IMR-90 (cell line): ENCODE measurements around the gene KLHL11. TPM values are rescaled to one million over a fixed set of nuclear protein-coding genes. Genes with fewer than 3 reads are reported as not detected.

ENCODE experiments used
- ATAC-seq: fragments of 200-7000 bp; cut with Tn5 transposase; 2 replicates; pipeline ENCODE4 v1.9.1; 2020; ENCODE audit warnings: low read depth, mild to moderate bottlenecking, moderate library complexity
- BruUV-seq: library from RNA; stranded (reverse); fragments of 400-500 nt; replicated peaks from 2 replicates; lab custom pipeline; 2021; lab: Mats Ljungman, UMichigan
- CTCF ChIA-PET: fragments of 300-600 bp; formaldehyde crosslinking; extraction: SDS; loops from one replicate; lab custom pipeline; 2021; ENCODE audit warnings: antibody characterized with exemption; lab: Yijun Ruan, JAX
- POLR2A ChIA-PET: fragments of 300-600 bp; sonication (Branson Sonifier 250); formaldehyde crosslinking; loops from one replicate; lab custom pipeline; 2022; ENCODE audit warnings: antibody characterized with exemption; ENCODE audit not compliant: unreplicated experiment; lab: Charles Lee
- DNase-seq: peaks from one replicate; pipeline ENCODE4 v3.0.0; 2013
- H2AFZ ChIP-seq: replicated peaks from 2 replicates; pipeline ENCODE3; 2013; ENCODE audit warnings: low read length, mild to moderate bottlenecking; ENCODE audit not compliant: poor library complexity
- H2AK5ac ChIP-seq: 2 replicates; pipeline ENCODE4 v1.6.1; 2013; ENCODE audit warnings: low read depth, low read length, inconsistent platforms
- H2AK9ac ChIP-seq: replicated peaks from 2 replicates; pipeline ENCODE3; 2013; ENCODE audit warnings: mild to moderate bottlenecking, low read depth, low read length, moderate library complexity; ENCODE audit not compliant: poor library complexity
- H2BK120ac ChIP-seq: 2 replicates; pipeline ENCODE4 v1.6.1; 2013; ENCODE audit warnings: low read depth, low read length, inconsistent platforms
- H2BK15ac ChIP-seq: 3 replicates; pipeline ENCODE4 v1.6.1; 2013; ENCODE audit warnings: low read depth, low read length, inconsistent platforms
- H2BK20ac ChIP-seq: 2 replicates; pipeline ENCODE4 v1.6.1; 2013; ENCODE audit warnings: low read depth, mild to moderate bottlenecking, inconsistent platforms, low read length, moderate library complexity
- H2BK5ac ChIP-seq: 2 replicates; pipeline ENCODE4 v1.6.1; 2013; ENCODE audit warnings: mild to moderate bottlenecking, low read depth, low read length, inconsistent platforms; ENCODE audit not compliant: poor library complexity, severe bottlenecking
- H3K14ac ChIP-seq: replicated peaks from 2 replicates; pipeline ENCODE4 v1.6.1; 2013; ENCODE audit warnings: low read depth, low read length, inconsistent platforms
- H3K18ac ChIP-seq: 2 replicates; pipeline ENCODE4 v1.6.1; 2013; ENCODE audit warnings: low read depth, low read length, control low read depth
- H3K23ac ChIP-seq: 2 replicates; pipeline ENCODE4 v1.6.1; 2013; ENCODE audit warnings: low read depth, low read length, inconsistent platforms
- H3K27ac ChIP-seq: 2 replicates; pipeline ENCODE4 v1.5.1; 2013; ENCODE audit warnings: mild to moderate bottlenecking, control low read depth, low read length; ENCODE audit not compliant: insufficient read depth
- H3K27me3 ChIP-seq: 2 replicates; pipeline ENCODE4 v1.6.1; 2013; ENCODE audit warnings: low read length; ENCODE audit not compliant: control insufficient read depth, insufficient read depth
- H3K36me3 ChIP-seq: 2 replicates; pipeline ENCODE4 v1.6.1; 2013; ENCODE audit warnings: low read length, mixed read lengths; ENCODE audit not compliant: control insufficient read depth, insufficient read depth
- H3K4ac ChIP-seq: 2 replicates; pipeline ENCODE4 v1.6.1; 2013; ENCODE audit warnings: low read depth, low read length, inconsistent platforms
- H3K4me1 ChIP-seq: 2 replicates; pipeline ENCODE4 v1.6.1; 2013; ENCODE audit warnings: low read length, mixed read lengths; ENCODE audit not compliant: control insufficient read depth, insufficient read depth
- H3K4me2 ChIP-seq: 2 replicates; pipeline ENCODE4 v1.6.1; 2013; ENCODE audit warnings: low read depth, mild to moderate bottlenecking, control low read depth, low read length, moderate library complexity
- H3K4me3 ChIP-seq: 2 replicates; pipeline ENCODE4 v1.5.1; 2013; ENCODE audit warnings: low read depth, mild to moderate bottlenecking, control low read depth, low read length, moderate library complexity; ENCODE audit not compliant: insufficient read depth
- H3K56ac ChIP-seq: 2 replicates; pipeline ENCODE4 v1.6.1; 2013; ENCODE audit warnings: low read length, inconsistent platforms; ENCODE audit not compliant: insufficient read depth; ENCODE audit errors: extremely low read depth
- H3K79me1 ChIP-seq, 2 experiments: 2 replicates each; pipeline ENCODE4 v1.6.1; 2013; ENCODE audit warnings: low read length in 2 of 2, inconsistent platforms in 1 of 2, low read depth in 1 of 2
- H3K9ac ChIP-seq: 2 replicates; pipeline ENCODE4 v1.6.1; 2013; ENCODE audit warnings: low read depth, low read length, control low read depth
- H3K9me1 ChIP-seq: 2 replicates; pipeline ENCODE4 v1.6.1; 2013; ENCODE audit warnings: low read length, inconsistent platforms; ENCODE audit not compliant: insufficient read depth
- H3K9me3 ChIP-seq: 2 replicates; pipeline ENCODE4 v1.6.1; 2013; ENCODE audit warnings: low read length; ENCODE audit not compliant: control insufficient read depth, insufficient read depth
- H4K20me1 ChIP-seq: 2 replicates; pipeline ENCODE4 v1.6.1; 2013; ENCODE audit warnings: low read length, inconsistent platforms; ENCODE audit not compliant: insufficient read depth
- H4K5ac ChIP-seq: 2 replicates; pipeline ENCODE4 v1.6.1; 2013; ENCODE audit warnings: mild to moderate bottlenecking, low read depth, low read length, control low read depth
- H4K8ac ChIP-seq, 2 experiments: 2 replicates each; pipeline ENCODE4 v1.6.1; 2013; ENCODE audit warnings: low read depth in 2 of 2, low read length in 2 of 2, control low read depth in 1 of 2, inconsistent platforms in 1 of 2
- H4K91ac ChIP-seq: 2 replicates; pipeline ENCODE4 v1.6.1; 2013; ENCODE audit warnings: low read depth, low read length, inconsistent platforms; ENCODE audit not compliant: insufficient read depth
- BHLHE40 ChIP-seq: fragments of 150-350 bp; IDR thresholded peaks from 2 replicates; pipeline ENCODE4 v1.6.1; 2016; ENCODE audit warnings: mild to moderate bottlenecking, low read depth, low read length
- CEBPB ChIP-seq: IDR thresholded peaks from 2 replicates; pipeline ENCODE4 v1.6.1; 2012; ENCODE audit warnings: low read depth, low read length, improper control_type of control experiment
- CHD1 ChIP-seq: IDR thresholded peaks from 2 replicates; pipeline ENCODE4 v1.6.1; 2012; ENCODE audit warnings: low read depth, low read length, improper control_type of control experiment
- CTCF ChIP-seq: conservative IDR thresholded peaks from 2 replicates; pipeline ENCODE4 v1.5.1; 2012; ENCODE audit warnings: mild to moderate bottlenecking, low read depth, low read length, improper control_type of control experiment
- FOS ChIP-seq: fragments of 150-350 bp; IDR thresholded peaks from 2 replicates; pipeline ENCODE4 v1.6.1; 2016; ENCODE audit warnings: low read depth, low read length
- MAFK ChIP-seq: IDR thresholded peaks from 2 replicates; pipeline ENCODE4 v1.6.1; 2012; ENCODE audit warnings: low read depth, low read length, improper control_type of control experiment
- MAZ ChIP-seq: IDR thresholded peaks from 2 replicates; pipeline ENCODE4 v1.6.1; 2012; ENCODE audit warnings: low read depth, mild to moderate bottlenecking, low read length, improper control_type of control experiment, moderate library complexity, borderline replicate concordance
- MXI1 ChIP-seq: IDR thresholded peaks from 2 replicates; pipeline ENCODE4 v1.6.1; 2012; ENCODE audit warnings: low read depth, mild to moderate bottlenecking, low read length, moderate library complexity, borderline replicate concordance
- POLR2A ChIP-seq: IDR thresholded peaks from 2 replicates; pipeline ENCODE4 v1.6.1; 2012; ENCODE audit warnings: mild to moderate bottlenecking, low read depth, low read length
- RAD21 ChIP-seq: IDR thresholded peaks from 2 replicates; pipeline ENCODE4 v1.6.1; 2012; ENCODE audit warnings: low read length, improper control_type of control experiment
- RCOR1 ChIP-seq: IDR thresholded peaks from 2 replicates; pipeline ENCODE4 v1.6.1; 2012; ENCODE audit warnings: mild to moderate bottlenecking, low read length, improper control_type of control experiment; ENCODE audit not compliant: insufficient replicate concordance
- RFX5 ChIP-seq: IDR thresholded peaks from 2 replicates; pipeline ENCODE4 v1.8.0; 2012; ENCODE audit warnings: low read depth, mild to moderate bottlenecking, low read length, moderate library complexity
- WGBS, 2 experiments: methylation state at CpG; one replicate each; pipeline versions ENCODE4 v1.1.5 to v1.1.7; 2013; ENCODE audit warnings: missing lambda C conversion rate in 2 of 2; ENCODE audit not compliant: insufficient read length in 1 of 2; ENCODE audit errors: extremely low coverage in 2 of 2; 5-methylcytosine and 5-hydroxymethylcytosine counted together
- dilution Hi-C: fragments of 300-500 bp; cut with HindIII; formaldehyde crosslinking; loops from one replicate; pipeline ENCODE4 v1.14.3; 2018; ENCODE audit warnings: low sequenced_read_pairs; ENCODE audit not compliant: unreplicated experiment
- in situ Hi-C: fragments of 300-500 bp; cut with MboI; formaldehyde crosslinking; loops from 3 replicates; pipeline ENCODE4 v1.14.3; 2019; ENCODE audit warnings: low sequenced_read_pairs, inconsistent platforms, mixed read lengths
- intact Hi-C: fragments of 100-400 bp; cut with micrococcal nuclease; formaldehyde crosslinking; loops from 2 replicates; pipeline ENCODE4 v1.10.0; 2022
- polyA plus RNA-seq, 3 experiments: library from polyadenylated mRNA; depleted of rRNA; stranded (reverse); fragments of >200 nt; gene quantifications; 2 replicates each; pipeline ENCODE4 v1.2.3, GENCODE V29; 2012; ENCODE audit warnings: low replicate concordance in 1 of 3
- total RNA-seq: library from RNA; depleted of rRNA; stranded (reverse); fragments of >200 nt; gene quantifications from 2 replicates; pipeline ENCODE4 v1.2.3, GENCODE V29; 2012
- TF ChIP-seq, protein P1 (sequence below): fragments of 150-350 bp; IDR thresholded peaks from 2 replicates; pipeline ENCODE4 v1.6.1; 2016; ENCODE audit warnings: low read depth, mild to moderate bottlenecking, low read length, moderate library complexity, borderline replicate concordance

KLHL11 gene
- total and polyA plus RNA-seq, 2 of the 4 experiments (the other 2 are of a cell fraction): 4.1 to 38.5 TPM

DNA sequence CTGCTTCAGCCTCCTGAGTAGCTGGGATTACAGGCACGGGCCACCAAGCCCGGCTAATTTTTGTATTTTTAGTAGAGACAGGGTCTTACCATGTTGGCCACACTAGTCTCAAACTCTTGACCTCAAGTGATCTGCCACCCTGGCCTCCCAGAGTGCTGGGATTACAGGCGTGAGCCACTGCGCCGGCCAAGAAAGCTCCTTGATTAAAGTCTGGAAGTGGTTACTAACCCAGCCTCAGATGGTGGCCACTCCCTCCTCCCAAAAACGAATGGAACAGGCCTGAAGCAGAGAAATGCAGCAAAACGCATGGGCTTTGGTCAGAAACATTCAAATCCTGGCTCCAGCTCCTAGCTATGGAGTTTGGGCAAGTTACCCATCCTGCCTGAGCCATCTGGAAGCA, 41.1 kb downstream of the KLHL11 start:
- TF ChIP-seq FOS (no peak), RAD21 (no peak), MXI1 (no peak), BHLHE40 (no peak), CTCF (no peak), CHD1 (no peak), CEBPB (no peak), RCOR1 (no peak), MAZ (no peak), MAFK (no peak), POLR2A (no peak), RFX5 (no peak)
- TF ChIP-seq, protein P1, sequence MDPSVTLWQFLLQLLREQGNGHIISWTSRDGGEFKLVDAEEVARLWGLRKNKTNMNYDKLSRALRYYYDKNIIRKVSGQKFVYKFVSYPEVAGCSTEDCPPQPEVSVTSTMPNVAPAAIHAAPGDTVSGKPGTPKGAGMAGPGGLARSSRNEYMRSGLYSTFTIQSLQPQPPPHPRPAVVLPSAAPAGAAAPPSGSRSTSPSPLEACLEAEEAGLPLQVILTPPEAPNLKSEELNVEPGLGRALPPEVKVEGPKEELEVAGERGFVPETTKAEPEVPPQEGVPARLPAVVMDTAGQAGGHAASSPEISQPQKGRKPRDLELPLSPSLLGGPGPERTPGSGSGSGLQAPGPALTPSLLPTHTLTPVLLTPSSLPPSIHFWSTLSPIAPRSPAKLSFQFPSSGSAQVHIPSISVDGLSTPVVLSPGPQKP: no peak
- Histone ChIP-seq H2BK15ac (no peak overlapping the region), H3K4ac (no peak overlapping the region), H3K27me3 (no peaks in the 10 kb centered on the region), H3K27ac (no peak overlapping the region), H3K23ac (no peak overlapping the region), H2AK9ac (no peak overlapping the region), H3K56ac (no peak overlapping the region), H2AK5ac (no peak overlapping the region), H2AFZ (no peak overlapping the region), H3K4me2 (no peak overlapping the region), H3K79me1 (peaks cover 4 to 35% of the 10 kb centered on the region in 2 experiments; a peak in 3 of 4 replicates), H3K9me1 (peaks cover 9% of the 10 kb centered on the region), H2BK5ac (no peak overlapping the region), H3K18ac (no peak overlapping the region), H3K4me1 (peaks cover 2% of the 10 kb centered on the region; the same call in 1 of the 2 replicates), H3K9me3 (no peaks in the 10 kb centered on the region), H3K14ac (no peak overlapping the region), H3K36me3 (peaks cover 42% of the 10 kb centered on the region), H3K4me3 (no peak overlapping the region), H4K8ac (no peak overlapping the region), H4K5ac (no peak overlapping the region), H2BK120ac (no peak overlapping the region), H2BK20ac (no peak overlapping the region), H4K20me1 (peaks cover 28% of the 10 kb centered on the region), H4K91ac (no peak overlapping the region), H3K9ac (no peak overlapping the region)
- DNase-seq (no peak), ATAC-seq (no peak)
- dilution Hi-C loops: no loop called here
- ChIA-PET POLR2A (interaction anchor here (0.6 to 1.5 kb wide), 2 partner anchors 9 to 25 kb away, joined by 3 to 7 read pairs; no protein-coding TSS in a partner anchor), CTCF (no interaction called here)
- in situ Hi-C loops: no loop called here
- intact Hi-C loops: no loop called here
- no CpG with 5 or more reads among the region's 7 CpGs for WGBS, 2 experiments
- BruUV-seq: no TSS peak
